Uterus (tissue), 2 donors: Measurements from ENCODE around the gene INTS1.

ENCODE experiments used
- CTCF ChIP-seq, 4 experiments: fragments of 200-600 bp in 2 of 4; fragments of 450-650 bp in 2 of 4; sonication (generic) in 2 of 4; IDR thresholded peaks; one replicate each; pipeline ENCODE4 v1.5.1; 2016 to 2019; ENCODE audit warnings: antibody characterized with exemption in 4 of 4, mild to moderate bottlenecking in 2 of 4, moderate library complexity in 1 of 4
- POLR2A ChIP-seq, 2 donors: fragments of 450-650 bp; IDR thresholded peaks; one replicate each; pipeline ENCODE4 v1.6.1; 2016; ENCODE audit warnings: antibody characterized with exemption in 2 of 2, mild to moderate bottlenecking in 1 of 2, moderate library complexity in 1 of 2

- TF ChIP-seq CTCF (IDR thresholded peaks at IDR 0.05) = no peak
- TF ChIP-seq POLR2A (IDR thresholded peaks at IDR 0.05) = no peak
Observed at GRCh38 chr7:1445341-1445740, 58.8 kb downstream of the INTS1 start.
